Karpas-422 (cell line): ENCODE data around the gene SLC13A5. TPM values are rescaled to one million over a fixed set of nuclear protein-coding genes. Genes with fewer than 3 reads are reported as not detected.
A peak's percentile ranks its signal among the peaks of the same experiment; 100 is the strongest.

ENCODE experiments used
- DNase-seq: peaks from one replicate; pipeline ENCODE4 v3.0.0-alpha.2; 2015
- H2AFZ ChIP-seq: fragments of 200-600 bp; sonication (generic); 2 replicates; pipeline ENCODE4 v1.6.1; 2014; ENCODE audit warnings: antibody characterized with exemption, low read length, mixed read lengths
- H3K27ac ChIP-seq: fragments of 200-600 bp; sonication (generic); 2 replicates; pipeline ENCODE4 v1.5.1; 2014; ENCODE audit warnings: mild to moderate bottlenecking, low read length, moderate library complexity
- H3K27me3 ChIP-seq: fragments of 200-600 bp; sonication (generic); 2 replicates; pipeline ENCODE4 v1.6.1; 2014; ENCODE audit warnings: low read length, mixed read lengths
- H3K36me3 ChIP-seq: fragments of 200-600 bp; sonication (generic); 2 replicates; pipeline ENCODE4 v1.6.1; 2014; ENCODE audit warnings: low read length, mixed read lengths; ENCODE audit not compliant: insufficient read depth
- H3K4me1 ChIP-seq: fragments of 200-600 bp; sonication (generic); 2 replicates; pipeline ENCODE4 v1.6.1; 2014; ENCODE audit warnings: mild to moderate bottlenecking, low read length, mixed read lengths
- H3K4me2 ChIP-seq: fragments of 200-600 bp; sonication (generic); 2 replicates; pipeline ENCODE4 v1.6.1; 2014; ENCODE audit warnings: low read length, low read depth, mild to moderate bottlenecking; ENCODE audit not compliant: poor library complexity, severe bottlenecking
- H3K4me3 ChIP-seq: fragments of 200-600 bp; sonication (generic); 2 replicates; pipeline ENCODE4 v1.5.1; 2014; ENCODE audit warnings: mild to moderate bottlenecking, antibody characterized with exemption, low read length, mixed read lengths
- H3K79me2 ChIP-seq: fragments of 200-600 bp; sonication (generic); 2 replicates; pipeline ENCODE4 v1.6.1; 2014; ENCODE audit warnings: mild to moderate bottlenecking, low read length, mixed read lengths
- H3K9ac ChIP-seq: fragments of 200-600 bp; sonication (generic); 2 replicates; pipeline ENCODE4 v1.6.0; 2014; ENCODE audit warnings: low read length
- H3K9me2 ChIP-seq: fragments of 200-600 bp; sonication (generic), shearing (Covaris generic); replicated peaks from 2 replicates; pipeline ENCODE4 v1.6.0; 2014; ENCODE audit warnings: mild to moderate bottlenecking, low read length, moderate library complexity; ENCODE audit not compliant: insufficient read depth
- H3K9me3 ChIP-seq: fragments of 300-700, 200-600 bp; sonication (generic); 2 replicates; pipeline ENCODE4 v1.6.1; 2014; ENCODE audit warnings: low read length, mixed read lengths
- H4K20me1 ChIP-seq: fragments of 200-600 bp; sonication (generic); 2 replicates; pipeline ENCODE4 v1.6.1; 2014; ENCODE audit warnings: mild to moderate bottlenecking, antibody characterized with exemption, low read length, low read depth; ENCODE audit not compliant: insufficient read depth
- total RNA-seq: library from RNA; depleted of rRNA; stranded (reverse); fragments of >200 nt; shearing (Covaris generic); gene quantifications from 2 replicates; pipeline ENCODE4 v1.2.3, GENCODE V29; 2014; ENCODE audit warnings: low replicate concordance; rRNA removed

SLC13A5 gene
- not detected in 2 replicates for total RNA-seq

GRCh38 chr17:6713130-6713917 lies at the start of gene SLC13A5:
SLC13A5 (minus strand) TSS chr17:6713369; CDS start chr17:6713333, 36 bp downstream.
- no peak within 1 kb of the TSS for H2AFZ ChIP-seq
- no peaks in the 10 kb centered on the region for H3K79me2 ChIP-seq
- H3K9ac ChIP-seq = no peak within 1 kb of the TSS
- no peaks in the 10 kb centered on the region for H3K9me2 ChIP-seq
- no peaks in the 10 kb centered on the region for H3K36me3 ChIP-seq
- H3K27me3 ChIP-seq = no peaks in the 10 kb centered on the region
- H3K4me1 ChIP-seq = no peaks in the 10 kb centered on the region
- no peak for DNase-seq
- H3K4me2 ChIP-seq = no peak within 1 kb of the TSS
- H3K9me3 ChIP-seq = no peaks in the 10 kb centered on the region
- no peak within 1 kb of the TSS for H3K4me3 ChIP-seq
- H4K20me1 ChIP-seq = no peaks in the 10 kb centered on the region
- no peak within 1 kb of the TSS for H3K27ac ChIP-seq

- no peaks in the 10 kb centered on the region for H3K79me2 ChIP-seq
- no peak overlapping the region for H3K4me2 ChIP-seq
- no peaks in the 10 kb centered on the region for H3K27me3 ChIP-seq
- no peaks in the 10 kb centered on the region for H4K20me1 ChIP-seq
- H3K36me3 ChIP-seq = no peaks in the 10 kb centered on the region
- no peak overlapping the region for H2AFZ ChIP-seq
- no peaks in the 10 kb centered on the region for H3K9me2 ChIP-seq
- no peaks in the 10 kb centered on the region for H3K4me1 ChIP-seq
- H3K4me3 ChIP-seq = no peak overlapping the region
- no peak overlapping the region for H3K9ac ChIP-seq
- no peak for DNase-seq
- no peak overlapping the region for H3K27ac ChIP-seq
- H3K9me3 ChIP-seq = no peaks in the 10 kb centered on the region
Observed at GRCh38 chr17:6761779-6762178, 48.6 kb upstream of the SLC13A5 start.

GRCh38 chr17:6757747-6758146 lies 44.6 kb upstream of the SLC13A5 start:
- no peak for DNase-seq
- Histone ChIP-seq H3K79me2 (no peaks in the 10 kb centered on the region), H3K27me3 (no peaks in the 10 kb centered on the region), H3K27ac (no peak overlapping the region), H3K9me3 (no peaks in the 10 kb centered on the region), H3K36me3 (no peaks in the 10 kb centered on the region), H2AFZ (no peak overlapping the region), H3K9ac (no peak overlapping the region), H3K4me3 (no peak overlapping the region), H4K20me1 (no peaks in the 10 kb centered on the region), H3K4me2 (no peak overlapping the region), H3K9me2 (no peaks in the 10 kb centered on the region), H3K4me1 (peaks cover 3% of the 10 kb centered on the region; the same call in 1 of the 2 replicates)

GRCh38 chr17:6756425-6757031 lies 43.4 kb upstream of the SLC13A5 start:
- peak overlapping the region; percentile 58 for H3K9ac ChIP-seq
- no peaks in the 10 kb centered on the region for H3K27me3 ChIP-seq
- no peaks in the 10 kb centered on the region for H3K9me2 ChIP-seq
- no peak overlapping the region for H3K27ac ChIP-seq
- H3K36me3 ChIP-seq = no peaks in the 10 kb centered on the region
- peak overlapping the region; percentile 58; the same call in 1 of the 2 replicates for H3K4me3 ChIP-seq
- no peaks in the 10 kb centered on the region for H3K79me2 ChIP-seq
- DNase-seq = no peak
- peak overlapping the region; percentile 61 for H3K4me2 ChIP-seq
- peaks cover 3% of the 10 kb centered on the region; the same call in 1 of the 2 replicates for H3K4me1 ChIP-seq
- no peak overlapping the region for H2AFZ ChIP-seq
- H4K20me1 ChIP-seq = no peaks in the 10 kb centered on the region
- H3K9me3 ChIP-seq = no peaks in the 10 kb centered on the region

- Histone ChIP-seq H3K9me2 (no peaks in the 10 kb centered on the region), H3K9ac (peak within 1 kb of the TSS; percentile 58), H3K27me3 (no peaks in the 10 kb centered on the region), H3K4me3 (peak within 1 kb of the TSS; percentile 58; the same call in 1 of the 2 replicates), H3K36me3 (no peaks in the 10 kb centered on the region), H3K79me2 (no peaks in the 10 kb centered on the region), H3K9me3 (no peaks in the 10 kb centered on the region), H3K4me1 (peaks cover 3% of the 10 kb centered on the region; the same call in 1 of the 2 replicates), H3K4me2 (peak within 1 kb of the TSS; percentile 61), H3K27ac (no peak within 1 kb of the TSS), H2AFZ (peak within 1 kb of the TSS; percentile 95), H4K20me1 (no peaks in the 10 kb centered on the region)
- peak; percentile 47 for DNase-seq
Observed at GRCh38 chr17:6755731-6756184, 42.6 kb upstream of the SLC13A5 start, which contains the start of gene XAF1. XAF1 (plus strand) TSS chr17:6756046; CDS start chr17:6756079, 33 bp downstream.

- Histone ChIP-seq H3K27me3 (no peaks in the 10 kb centered on the region), H3K4me3 (peak overlapping the region; percentile 58; the same call in 1 of the 2 replicates), H3K79me2 (no peaks in the 10 kb centered on the region), H3K9me2 (no peaks in the 10 kb centered on the region), H3K36me3 (no peaks in the 10 kb centered on the region), H3K9ac (peak overlapping the region; percentile 58; the same call in 1 of the 2 replicates), H3K4me2 (peak overlapping the region; percentile 61), H3K27ac (no peak overlapping the region), H3K4me1 (peaks cover 3% of the 10 kb centered on the region; the same call in 1 of the 2 replicates), H2AFZ (peak overlapping the region; percentile 95; the same call in 1 of the 2 replicates), H4K20me1 (no peaks in the 10 kb centered on the region), H3K9me3 (no peaks in the 10 kb centered on the region)
- no peak for DNase-seq
Observed at GRCh38 chr17:6755281-6755680, 42.1 kb upstream of the SLC13A5 start.

- no peak overlapping the region for H2AFZ ChIP-seq
- no peaks in the 10 kb centered on the region for H3K9me2 ChIP-seq
- peaks cover 3% of the 10 kb centered on the region; the same call in 1 of the 2 replicates for H3K4me1 ChIP-seq
- no peaks in the 10 kb centered on the region for H3K79me2 ChIP-seq
- no peak overlapping the region for H3K4me3 ChIP-seq
- H3K36me3 ChIP-seq = no peaks in the 10 kb centered on the region
- H3K9ac ChIP-seq = no peak overlapping the region
- H3K27me3 ChIP-seq = no peaks in the 10 kb centered on the region
- H3K9me3 ChIP-seq = no peaks in the 10 kb centered on the region
- H3K27ac ChIP-seq = no peak overlapping the region
- H3K4me2 ChIP-seq = no peak overlapping the region
- no peaks in the 10 kb centered on the region for H4K20me1 ChIP-seq
- DNase-seq = no peak
Observed at GRCh38 chr17:6753546-6753945, 40.4 kb upstream of the SLC13A5 start.

- H3K4me3 ChIP-seq = no peak overlapping the region
- H3K79me2 ChIP-seq = no peaks in the 10 kb centered on the region
- no peaks in the 10 kb centered on the region for H3K27me3 ChIP-seq
- peaks cover 3% of the 10 kb centered on the region; the same call in 1 of the 2 replicates for H3K4me1 ChIP-seq
- H2AFZ ChIP-seq = no peak overlapping the region
- H3K36me3 ChIP-seq = no peaks in the 10 kb centered on the region
- H3K27ac ChIP-seq = no peak overlapping the region
- H3K9me2 ChIP-seq = no peaks in the 10 kb centered on the region
- H4K20me1 ChIP-seq = no peaks in the 10 kb centered on the region
- H3K4me2 ChIP-seq = no peak overlapping the region
- no peaks in the 10 kb centered on the region for H3K9me3 ChIP-seq
- no peak for DNase-seq
- H3K9ac ChIP-seq = no peak overlapping the region
Observed at GRCh38 chr17:6753006-6753445, 39.9 kb upstream of the SLC13A5 start.
